ENCODE measurements around the gene KRT80. TPM values are rescaled to one million over a fixed set of nuclear protein-coding genes. Genes with fewer than 3 reads are reported as not detected.

The KRT80 gene
- total RNA-seq, 3 donors from 2014 or later, result 0.06 TPM; not detected in 2

DNA sequence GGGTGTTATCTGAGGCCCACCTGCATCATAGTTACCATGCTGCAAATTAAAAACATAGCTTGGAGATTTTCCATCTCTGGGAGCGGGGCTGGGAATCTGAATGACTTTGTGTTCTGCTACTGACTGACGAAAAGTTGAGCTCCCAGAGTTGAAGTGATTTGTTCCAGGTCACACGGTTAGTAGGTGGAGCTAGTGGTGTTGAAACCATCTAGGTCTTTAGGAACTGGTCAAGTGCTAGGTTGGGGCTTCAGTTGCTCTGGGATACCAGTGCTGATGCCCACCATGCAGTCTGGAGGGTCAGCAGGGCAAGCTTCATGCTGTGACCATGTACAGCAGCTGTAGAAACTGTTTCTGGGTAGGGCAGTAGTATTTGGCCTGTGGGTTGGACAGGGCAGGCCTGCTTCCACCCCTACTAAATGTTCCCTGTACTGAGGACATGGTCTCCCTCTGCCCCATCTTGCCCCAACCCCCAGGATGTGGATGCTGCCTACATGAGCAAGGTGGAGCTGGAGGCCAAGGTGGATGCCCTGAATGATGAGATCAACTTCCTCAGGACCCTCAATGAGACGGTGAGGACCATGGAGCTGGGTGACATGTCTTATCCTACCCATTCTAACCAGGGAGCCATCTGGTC lies 46.5 kb upstream of the KRT80 start:
- H3K9me3 ChIP-seq, result no peaks in the 10 kb centered on the region
- no peak for TF ChIP-seq CTCF (IDR thresholded peaks at IDR 0.05)
- H3K4me1 ChIP-seq (ENCODE audit: low read depth), result peaks cover under 1% of the 10 kb centered on the region
- intact Hi-C loops (cut with DNase I, micrococcal nuclease), result no loop called here
- ATAC-seq (no peak), DNase-seq (no peak)
- H3K4me3 ChIP-seq, result no peak overlapping the region
- no peaks in the 10 kb centered on the region for H3K36me3 ChIP-seq (ENCODE audit: low read depth)

- H3K9me3 ChIP-seq, result no peaks in the 10 kb centered on the region
- H3K4me3 ChIP-seq, result no peak overlapping the region
- intact Hi-C loops (cut with DNase I, micrococcal nuclease), result no loop called here
- H3K36me3 ChIP-seq (ENCODE audit: low read depth), result no peaks in the 10 kb centered on the region
- H3K4me1 ChIP-seq (ENCODE audit: low read depth), result peaks cover 9% of the 10 kb centered on the region
- ATAC-seq, result peak; percentile 45
- no peak for TF ChIP-seq CTCF (IDR thresholded peaks at IDR 0.05)
- DNase-seq, result no peak
These were observed 44.7 kb upstream of the KRT80 start for GRCh38 chr12:52236386-52237050.

DNA sequence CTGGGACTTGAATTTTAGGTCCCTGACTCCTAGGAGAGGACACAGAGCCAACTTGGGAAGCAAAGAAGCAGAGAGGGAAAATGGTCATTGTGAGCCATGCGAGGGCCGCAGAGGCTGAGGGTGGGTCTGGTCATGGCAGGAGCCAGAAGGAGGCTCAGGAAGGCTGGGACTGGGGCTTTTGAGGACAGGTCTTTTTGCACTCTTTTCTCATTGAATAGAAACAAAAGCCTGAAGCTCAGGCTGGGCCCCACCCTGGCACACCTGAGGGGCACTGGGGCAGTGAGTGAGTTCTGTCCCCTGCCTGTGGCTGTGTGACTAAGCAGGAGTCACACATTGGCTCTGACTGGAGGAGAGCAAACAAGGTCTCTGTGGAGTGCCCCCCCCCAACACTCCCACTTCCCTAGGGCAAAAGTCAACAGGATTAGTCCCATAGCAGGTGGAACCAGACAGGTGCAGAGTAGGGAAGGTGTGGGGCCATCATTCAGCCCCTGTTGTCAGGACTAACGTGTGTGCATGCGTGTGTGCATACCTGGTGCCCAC lies 44.1 kb upstream of the KRT80 start:
- peak in 2 of 3 donors; percentile 50 to 66 for DNase-seq
- H3K36me3 ChIP-seq (ENCODE audit: low read depth), result no peaks in the 10 kb centered on the region
- H3K4me3 ChIP-seq, result no peak overlapping the region
- TF ChIP-seq CTCF (IDR thresholded peaks at IDR 0.05), result no peak
- H3K4me1 ChIP-seq (ENCODE audit: low read depth), result peaks cover 9% of the 10 kb centered on the region
- no peaks in the 10 kb centered on the region for H3K9me3 ChIP-seq
- peak; percentile 84 for ATAC-seq
- intact Hi-C loops (cut with DNase I, micrococcal nuclease), result no loop called here

DNA sequence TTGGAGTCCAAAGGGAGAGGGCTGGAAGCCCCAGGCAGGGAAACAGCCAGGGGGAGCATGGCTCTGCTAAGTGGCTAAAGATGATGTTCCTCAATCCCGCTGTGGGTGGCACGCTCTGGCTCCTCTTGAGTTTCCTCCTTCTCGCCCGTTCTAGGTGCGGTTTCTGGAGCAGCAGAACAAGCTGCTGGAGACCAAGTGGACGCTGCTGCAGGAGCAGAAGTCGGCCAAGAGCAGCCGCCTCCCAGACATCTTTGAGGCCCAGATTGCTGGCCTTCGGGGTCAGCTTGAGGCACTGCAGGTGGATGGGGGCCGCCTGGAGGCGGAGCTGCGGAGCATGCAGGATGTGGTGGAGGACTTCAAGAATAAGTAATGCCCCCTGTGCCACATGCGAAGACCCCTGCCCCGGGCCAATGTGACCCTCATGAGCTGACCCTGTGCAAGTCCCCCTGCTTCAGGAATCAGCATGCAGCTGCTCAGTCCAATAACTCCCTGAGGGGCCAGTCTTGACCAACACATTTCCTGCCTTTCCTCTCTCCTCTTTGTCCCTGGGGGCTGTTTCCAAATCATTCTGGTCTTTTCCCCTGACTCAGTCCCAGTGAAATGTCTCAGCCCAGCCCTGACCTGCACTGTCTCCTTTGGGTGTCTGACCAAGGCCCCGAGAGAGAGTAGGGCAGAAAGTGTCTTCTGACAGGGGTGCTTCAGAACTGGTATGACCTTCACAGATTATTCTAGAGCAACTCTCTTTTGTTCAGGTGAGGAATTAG lies 43.4 kb upstream of the KRT80 start:
- no peak for ATAC-seq
- no peak for TF ChIP-seq CTCF (IDR thresholded peaks at IDR 0.05)
- no peaks in the 10 kb centered on the region for H3K9me3 ChIP-seq
- peaks cover 9% of the 10 kb centered on the region for H3K4me1 ChIP-seq (ENCODE audit: low read depth)
- H3K36me3 ChIP-seq (ENCODE audit: low read depth), result no peaks in the 10 kb centered on the region
- DNase-seq, result no peak
- intact Hi-C loops (cut with DNase I, micrococcal nuclease), result no loop called here
- H3K4me3 ChIP-seq, result no peak overlapping the region

GRCh38 chr12:52234223-52234810 lies 42.5 kb upstream of the KRT80 start:
- Histone ChIP-seq H3K4me3 (no peak overlapping the region), H3K4me1 (ENCODE audit: low read depth) (peaks cover 9% of the 10 kb centered on the region), H3K36me3 (ENCODE audit: low read depth) (no peaks in the 10 kb centered on the region), H3K9me3 (no peaks in the 10 kb centered on the region)
- intact Hi-C loops (cut with DNase I, micrococcal nuclease), result no loop called here
- DNase-seq (no peak), ATAC-seq (no peak)
- no peak for TF ChIP-seq CTCF (IDR thresholded peaks at IDR 0.05)
